ENCODE data around the gene ZMYM3.

Gene ZMYM3

GRCh38 chrX:71228063-71228642 is 25.8 kb downstream of the ZMYM3 start:
- H3K4me3 ChIP-seq (ENCODE audit: low read depth, low read length), result no peak overlapping the region
- TF ChIP-seq, protein P1, sequence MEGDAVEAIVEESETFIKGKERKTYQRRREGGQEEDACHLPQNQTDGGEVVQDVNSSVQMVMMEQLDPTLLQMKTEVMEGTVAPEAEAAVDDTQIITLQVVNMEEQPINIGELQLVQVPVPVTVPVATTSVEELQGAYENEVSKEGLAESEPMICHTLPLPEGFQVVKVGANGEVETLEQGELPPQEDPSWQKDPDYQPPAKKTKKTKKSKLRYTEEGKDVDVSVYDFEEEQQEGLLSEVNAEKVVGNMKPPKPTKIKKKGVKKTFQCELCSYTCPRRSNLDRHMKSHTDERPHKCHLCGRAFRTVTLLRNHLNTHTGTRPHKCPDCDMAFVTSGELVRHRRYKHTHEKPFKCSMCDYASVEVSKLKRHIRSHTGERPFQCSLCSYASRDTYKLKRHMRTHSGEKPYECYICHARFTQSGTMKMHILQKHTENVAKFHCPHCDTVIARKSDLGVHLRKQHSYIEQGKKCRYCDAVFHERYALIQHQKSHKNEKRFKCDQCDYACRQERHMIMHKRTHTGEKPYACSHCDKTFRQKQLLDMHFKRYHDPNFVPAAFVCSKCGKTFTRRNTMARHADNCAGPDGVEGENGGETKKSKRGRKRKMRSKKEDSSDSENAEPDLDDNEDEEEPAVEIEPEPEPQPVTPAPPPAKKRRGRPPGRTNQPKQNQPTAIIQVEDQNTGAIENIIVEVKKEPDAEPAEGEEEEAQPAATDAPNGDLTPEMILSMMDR (IDR thresholded peaks at IDR 0.05; ENCODE audit: insufficient read depth, low read depth, low read length, missing control alignments), result no peak
- DNase-seq (ENCODE audit: low read depth), result no peak

DNA sequence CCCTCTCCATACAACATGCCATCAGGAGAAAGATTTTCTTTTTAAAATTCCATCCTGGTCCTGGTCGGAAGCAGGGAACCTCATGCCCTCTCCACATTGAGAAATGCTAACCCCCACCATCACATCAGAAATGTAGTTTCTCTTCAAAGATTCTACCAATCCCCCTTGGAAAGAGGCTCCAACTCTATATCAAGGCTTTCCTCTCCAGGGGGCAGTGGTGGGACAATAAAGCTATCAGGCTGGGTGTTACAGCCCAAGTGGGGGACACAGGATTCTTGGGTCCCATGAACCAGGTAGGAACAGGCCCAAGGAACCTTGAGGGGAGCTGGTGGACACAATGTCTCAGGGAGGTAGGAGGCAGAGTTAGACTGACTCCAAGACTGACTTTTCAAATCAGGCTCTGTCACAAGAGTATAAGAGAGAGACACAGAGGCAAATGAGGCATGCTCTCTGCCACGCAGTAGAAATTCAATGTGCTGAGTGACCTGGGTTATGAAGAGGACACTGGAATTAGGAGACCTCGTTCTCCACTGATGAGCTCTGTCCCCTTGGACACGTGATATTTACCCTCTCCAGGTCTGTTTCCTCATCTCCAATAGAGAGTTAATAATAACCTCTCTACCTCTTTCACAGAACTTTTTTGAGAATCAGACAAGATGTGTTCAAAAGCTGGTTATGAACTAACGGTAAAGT is 26.4 kb downstream of the ZMYM3 start:
- no peak overlapping the region for H3K4me3 ChIP-seq (ENCODE audit: low read depth, low read length)
- TF ChIP-seq, protein P1 (IDR thresholded peaks at IDR 0.05; ENCODE audit: insufficient read depth, low read depth, low read length, missing control alignments), result no peak
- no peak for DNase-seq (ENCODE audit: low read depth)

GRCh38 chrX:71225676-71226075 is 28.3 kb downstream of the ZMYM3 start:
- TF ChIP-seq, protein P1 (IDR thresholded peaks at IDR 0.05; ENCODE audit: insufficient read depth, low read depth, low read length, missing control alignments), result no peak
- H3K4me3 ChIP-seq (ENCODE audit: low read depth, low read length), result no peak overlapping the region
- DNase-seq (ENCODE audit: low read depth), result no peak

GRCh38 chrX:71225009-71225408 is 28.9 kb downstream of the ZMYM3 start:
- TF ChIP-seq, protein P1 (IDR thresholded peaks at IDR 0.05; ENCODE audit: insufficient read depth, low read depth, low read length, missing control alignments), result no peak
- no peak overlapping the region for H3K4me3 ChIP-seq (ENCODE audit: low read depth, low read length)
- DNase-seq (ENCODE audit: low read depth), result no peak

DNA sequence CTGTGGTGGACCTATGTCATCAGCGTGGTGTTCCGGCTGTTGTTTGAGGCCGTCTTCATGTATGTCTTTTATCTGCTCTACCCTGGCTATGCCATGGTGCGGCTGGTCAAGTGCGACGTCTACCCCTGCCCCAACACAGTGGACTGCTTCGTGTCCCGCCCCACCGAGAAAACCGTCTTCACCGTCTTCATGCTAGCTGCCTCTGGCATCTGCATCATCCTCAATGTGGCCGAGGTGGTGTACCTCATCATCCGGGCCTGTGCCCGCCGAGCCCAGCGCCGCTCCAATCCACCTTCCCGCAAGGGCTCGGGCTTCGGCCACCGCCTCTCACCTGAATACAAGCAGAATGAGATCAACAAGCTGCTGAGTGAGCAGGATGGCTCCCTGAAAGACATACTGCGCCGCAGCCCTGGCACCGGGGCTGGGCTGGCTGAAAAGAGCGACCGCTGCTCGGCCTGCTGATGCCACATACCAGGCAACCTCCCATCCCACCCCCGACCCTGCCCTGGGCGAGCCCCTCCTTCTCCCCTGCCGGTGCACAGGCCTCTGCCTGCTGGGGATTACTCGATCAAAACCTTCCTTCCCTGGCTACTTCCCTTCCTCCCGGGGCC is 29.7 kb downstream of the ZMYM3 start:
- no peak overlapping the region for H3K4me3 ChIP-seq (ENCODE audit: low read depth, low read length)
- TF ChIP-seq, protein P1 (IDR thresholded peaks at IDR 0.05; ENCODE audit: insufficient read depth, low read depth, low read length, missing control alignments), result no peak
- DNase-seq (ENCODE audit: low read depth), result no peak

DNA sequence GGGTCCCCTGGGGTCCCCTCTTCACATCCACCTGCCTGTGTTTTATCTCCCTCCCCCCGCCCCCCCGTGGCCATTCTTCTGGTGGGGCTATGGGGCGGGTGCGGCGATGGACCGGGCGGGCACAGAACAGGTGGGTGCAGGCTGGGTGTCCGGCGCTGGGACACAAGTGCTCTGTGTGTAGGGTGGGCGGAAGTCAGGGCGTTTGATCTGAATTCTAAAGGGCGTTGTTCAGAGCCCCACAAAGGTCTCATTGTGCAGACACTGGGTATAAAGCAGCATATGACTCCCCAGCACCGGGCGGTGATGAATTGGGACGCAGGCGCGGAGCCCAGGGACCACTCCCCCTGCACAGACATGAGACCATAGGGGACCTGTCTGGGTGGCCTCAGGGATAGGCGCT is 31.0 kb downstream of the ZMYM3 start, which contains the start of gene GJB1:
Gene GJB1 (plus strand): TSS at position 296 of the 400 bp plus-strand sequence. CDS start 484 bp downstream, outside the sequence.
- TF ChIP-seq, protein P1 (IDR thresholded peaks at IDR 0.05; ENCODE audit: insufficient read depth, low read depth, low read length, missing control alignments), result no peak
- no peak within 1 kb of the TSS for H3K4me3 ChIP-seq (ENCODE audit: low read depth, low read length)
- no peak for DNase-seq (ENCODE audit: low read depth)
